Measurements from ENCODE around the gene ST7.

- TF ChIP-seq CTCF (IDR thresholded peaks at IDR 0.05) = no peak
- TF ChIP-seq POLR2A (IDR thresholded peaks at IDR 0.05) = no peak
Measured at GRCh38 chr7:117250801-117251200, 297.5 kb downstream of the ST7 start.

Measured in transverse colon (tissue), 3 donors.